ENCODE results near the gene AKAP13. TPM values are rescaled to one million over a fixed set of nuclear protein-coding genes. Genes with fewer than 3 reads are reported as not detected.

Gene AKAP13
- polyA plus RNA-seq, 4 donors: 39.4 to 71.6 (median 58.5) TPM

DNA sequence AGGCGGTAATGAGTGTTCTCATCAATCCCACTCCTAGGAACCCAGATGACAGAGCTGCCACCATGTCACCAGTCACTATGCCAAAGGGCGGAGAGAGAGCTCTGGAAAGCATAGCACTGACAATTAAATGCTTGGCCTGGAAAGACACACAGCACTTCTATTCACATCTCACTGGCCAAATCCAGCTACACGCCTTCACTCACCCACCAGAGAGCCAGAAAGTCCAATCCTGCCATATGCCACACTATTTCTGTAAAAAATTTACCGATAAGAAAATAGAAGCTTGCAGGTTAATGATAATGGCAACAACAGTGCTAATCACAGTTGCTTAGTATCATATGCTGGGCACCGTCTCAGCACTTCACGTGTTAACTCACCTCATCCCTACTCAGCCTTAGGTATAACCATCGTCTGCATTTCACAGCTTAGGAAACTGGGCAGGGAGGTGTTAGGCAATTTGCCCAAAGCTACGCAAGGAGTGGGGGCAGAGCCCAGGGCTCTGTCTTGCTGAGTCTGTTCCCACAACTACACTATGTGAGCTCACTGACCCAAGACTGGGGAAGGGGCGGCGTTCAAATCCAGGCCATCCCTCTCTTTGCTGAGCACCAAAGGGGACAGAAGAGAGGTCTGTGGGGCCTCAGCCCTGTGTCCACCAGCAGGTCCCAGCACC, 397.8 kb downstream of the AKAP13 start:
- peaks cover 0 to 9% (median 0%) of the 10 kb centered on the region in 3 donors for H3K36me3 ChIP-seq (ENCODE audit: control insufficient read depth in 3 of 3, insufficient read depth in 2 of 3, low read depth in 1 of 3, low read length in 3 of 3)
- H3K27ac ChIP-seq (ENCODE audit: low read depth in 1 of 3, low read length in 2 of 3): no peak overlapping the region
- FAIRE-seq: no peak
- H3K9me3 ChIP-seq (ENCODE audit: control insufficient read depth in 2 of 2, insufficient read depth in 1 of 2, low read depth in 1 of 2, low read length in 1 of 2): no peaks in the 10 kb centered on the region
- 81 to 84% (median 84%) methylated on average over 10 of the region's 10 CpGs for WGBS, 3 donors
- no peaks in the 10 kb centered on the region for H3K27me3 ChIP-seq (ENCODE audit: control insufficient read depth in 3 of 3, insufficient read depth in 3 of 3, low read length in 3 of 3)
- no peak for DNase-seq
- no peaks in the 10 kb centered on the region for H3K4me1 ChIP-seq (ENCODE audit: control insufficient read depth in 3 of 3, insufficient read depth in 2 of 3, low read depth in 1 of 3, low read length in 2 of 3)
- H3K4me3 ChIP-seq (ENCODE audit: low read depth in 1 of 3, low read length in 3 of 3): no peak overlapping the region

DNA sequence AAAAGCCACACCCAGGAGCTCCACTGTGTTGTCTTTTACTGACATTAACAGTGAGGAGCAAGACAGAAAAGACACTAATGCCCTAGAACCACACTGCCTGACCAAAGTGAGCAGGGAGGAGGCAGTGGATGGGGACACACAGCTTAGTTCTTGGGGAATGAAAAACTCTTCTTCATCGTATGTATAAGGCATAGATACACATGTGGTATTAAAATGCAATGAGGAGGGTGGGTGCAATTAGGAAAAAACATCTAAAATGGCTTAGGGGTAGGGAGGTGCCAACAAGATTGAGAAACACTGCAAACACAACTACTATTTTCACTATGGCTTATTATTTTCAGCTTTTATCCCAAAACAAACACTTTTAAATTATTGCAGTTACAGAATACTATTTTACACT, 398.8 kb downstream of the AKAP13 start:
- 96 to 97% (median 96%) methylated on average over 1 of the region's 1 CpG for WGBS, 3 donors

GRCh38 chr15:85780225-85780985, 400.0 kb downstream of the AKAP13 start:
- Histone ChIP-seq H3K9me3 (ENCODE audit: control insufficient read depth in 2 of 2, insufficient read depth in 1 of 2, low read depth in 1 of 2, low read length in 1 of 2) (no peaks in the 10 kb centered on the region), H3K4me3 (ENCODE audit: low read depth in 1 of 3, low read length in 3 of 3) (no peak overlapping the region), H3K27me3 (ENCODE audit: control insufficient read depth in 3 of 3, insufficient read depth in 3 of 3, low read length in 3 of 3) (no peaks in the 10 kb centered on the region), H3K4me1 (ENCODE audit: control insufficient read depth in 3 of 3, insufficient read depth in 2 of 3, low read depth in 1 of 3, low read length in 2 of 3) (peaks cover 0 to 1% (median 1%) of the 10 kb centered on the region in 3 donors), H3K36me3 (ENCODE audit: control insufficient read depth in 3 of 3, insufficient read depth in 2 of 3, low read depth in 1 of 3, low read length in 3 of 3) (peaks cover 0 to 9% (median 0%) of the 10 kb centered on the region in 3 donors), H3K27ac (ENCODE audit: low read depth in 1 of 3, low read length in 2 of 3) (no peak overlapping the region)
- WGBS, 3 donors: 88 to 91% (median 91%) methylated on average over 8 of the region's 8 CpGs
- DNase-seq (no peak), FAIRE-seq (no peak)

More for the DNA sequence above, 398.8 kb downstream of the AKAP13 start:
- FAIRE-seq (no peak), DNase-seq (no peak)
- no peak overlapping the region for H3K4me3 ChIP-seq (ENCODE audit: low read depth in 1 of 3, low read length in 3 of 3)
- no peaks in the 10 kb centered on the region for H3K27me3 ChIP-seq (ENCODE audit: control insufficient read depth in 3 of 3, insufficient read depth in 3 of 3, low read length in 3 of 3)
- H3K4me1 ChIP-seq (ENCODE audit: control insufficient read depth in 3 of 3, insufficient read depth in 2 of 3, low read depth in 1 of 3, low read length in 2 of 3): no peaks in the 10 kb centered on the region
- no peaks in the 10 kb centered on the region for H3K9me3 ChIP-seq (ENCODE audit: control insufficient read depth in 2 of 2, insufficient read depth in 1 of 2, low read depth in 1 of 2, low read length in 1 of 2)
- H3K27ac ChIP-seq (ENCODE audit: low read depth in 1 of 3, low read length in 2 of 3): no peak overlapping the region
- H3K36me3 ChIP-seq (ENCODE audit: control insufficient read depth in 3 of 3, insufficient read depth in 2 of 3, low read depth in 1 of 3, low read length in 3 of 3): peaks cover 0 to 9% (median 0%) of the 10 kb centered on the region in 3 donors

GRCh38 chr15:85781099-85781498, 400.7 kb downstream of the AKAP13 start:
- WGBS, 3 donors: 66 to 82% (median 67%) methylated on average over 7 of the region's 7 CpGs
- no peaks in the 10 kb centered on the region for H3K9me3 ChIP-seq (ENCODE audit: control insufficient read depth in 2 of 2, insufficient read depth in 1 of 2, low read depth in 1 of 2, low read length in 1 of 2)
- H3K4me3 ChIP-seq (ENCODE audit: low read depth in 1 of 3, low read length in 3 of 3): no peak overlapping the region
- H3K4me1 ChIP-seq (ENCODE audit: control insufficient read depth in 3 of 3, insufficient read depth in 2 of 3, low read depth in 1 of 3, low read length in 2 of 3): peaks cover 3 to 8% (median 6%) of the 10 kb centered on the region in 3 donors
- H3K27me3 ChIP-seq (ENCODE audit: control insufficient read depth in 3 of 3, insufficient read depth in 3 of 3, low read length in 3 of 3): no peaks in the 10 kb centered on the region
- peaks cover 0 to 9% (median 0%) of the 10 kb centered on the region in 3 donors for H3K36me3 ChIP-seq (ENCODE audit: control insufficient read depth in 3 of 3, insufficient read depth in 2 of 3, low read depth in 1 of 3, low read length in 3 of 3)
- no peak for DNase-seq
- no peak for FAIRE-seq
- H3K27ac ChIP-seq (ENCODE audit: low read depth in 1 of 3, low read length in 2 of 3): no peak overlapping the region

- no peak for DNase-seq
- H3K36me3 ChIP-seq (ENCODE audit: control insufficient read depth in 3 of 3, insufficient read depth in 2 of 3, low read depth in 1 of 3, low read length in 3 of 3): peaks cover 0 to 9% (median 0%) of the 10 kb centered on the region in 3 donors
- FAIRE-seq: no peak
- H3K4me3 ChIP-seq (ENCODE audit: low read depth in 1 of 3, low read length in 3 of 3): no peak overlapping the region
- no peaks in the 10 kb centered on the region for H3K27me3 ChIP-seq (ENCODE audit: control insufficient read depth in 3 of 3, insufficient read depth in 3 of 3, low read length in 3 of 3)
- no peaks in the 10 kb centered on the region for H3K9me3 ChIP-seq (ENCODE audit: control insufficient read depth in 2 of 2, insufficient read depth in 1 of 2, low read depth in 1 of 2, low read length in 1 of 2)
- H3K4me1 ChIP-seq (ENCODE audit: control insufficient read depth in 3 of 3, insufficient read depth in 2 of 3, low read depth in 1 of 3, low read length in 2 of 3): peaks cover 9 to 15% (median 14%) of the 10 kb centered on the region in 3 donors
- no peak overlapping the region for H3K27ac ChIP-seq (ENCODE audit: low read depth in 1 of 3, low read length in 2 of 3)
- 88 to 93% (median 92%) methylated on average over 6 of the region's 6 CpGs for WGBS, 3 donors
These were observed 401.7 kb downstream of the AKAP13 start for GRCh38 chr15:85782064-85782463.

DNA sequence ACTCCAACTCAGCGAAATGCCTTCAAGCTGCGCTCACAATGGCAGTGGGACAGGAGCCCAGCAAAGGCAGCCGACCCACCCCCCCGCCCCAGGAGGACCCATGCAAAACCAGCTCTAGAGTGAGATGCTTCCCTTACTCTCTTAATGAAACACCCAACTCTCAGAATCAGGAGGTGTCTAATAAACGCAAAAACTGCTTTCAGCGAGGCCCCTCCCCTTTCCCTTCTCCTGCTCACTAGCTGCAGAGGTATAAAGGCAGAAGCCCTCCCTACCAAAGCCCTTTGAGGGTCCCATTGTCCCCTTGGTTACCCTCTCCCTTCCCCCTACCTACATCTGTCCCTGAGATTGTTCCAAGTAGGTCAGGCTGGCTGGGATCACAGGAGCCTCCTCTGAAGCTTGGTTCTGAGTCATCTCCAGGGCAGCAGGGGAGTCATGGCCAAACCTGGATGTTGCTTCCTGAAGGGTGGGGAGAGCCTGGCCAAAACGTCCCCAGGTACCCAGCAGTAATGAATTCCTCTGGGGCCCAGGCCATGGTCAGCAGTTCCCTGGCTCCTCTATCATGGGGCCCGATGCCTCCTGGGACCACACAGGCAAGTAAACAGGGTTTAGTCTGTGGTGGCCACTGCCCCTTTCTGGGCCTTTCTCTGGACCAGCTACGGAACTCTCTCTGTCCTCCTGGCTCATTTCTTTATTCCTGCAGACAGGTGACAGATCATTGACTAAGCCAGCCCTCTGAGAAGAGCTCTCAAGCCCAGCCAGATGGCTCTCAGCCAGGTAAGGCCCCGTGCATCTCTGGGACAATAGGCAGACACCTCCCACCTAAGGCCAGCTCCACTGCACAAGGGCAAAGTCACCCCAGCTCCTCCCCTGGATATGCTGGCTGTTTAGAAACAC, 405.7 kb downstream of the AKAP13 start:
- FAIRE-seq (no peak), DNase-seq (peak; percentile 77 to 88)
- H3K4me3 ChIP-seq (ENCODE audit: low read depth in 1 of 3, low read length in 3 of 3): no peak overlapping the region
- no peaks in the 10 kb centered on the region for H3K27me3 ChIP-seq (ENCODE audit: control insufficient read depth in 3 of 3, insufficient read depth in 3 of 3, low read length in 3 of 3)
- peaks cover 0 to 4% (median 0%) of the 10 kb centered on the region in 3 donors for H3K36me3 ChIP-seq (ENCODE audit: control insufficient read depth in 3 of 3, insufficient read depth in 2 of 3, low read depth in 1 of 3, low read length in 3 of 3)
- no peaks in the 10 kb centered on the region for H3K9me3 ChIP-seq (ENCODE audit: control insufficient read depth in 2 of 2, insufficient read depth in 1 of 2, low read depth in 1 of 2, low read length in 1 of 2)
- H3K27ac ChIP-seq (ENCODE audit: low read depth in 1 of 3, low read length in 2 of 3): peak overlapping the region; percentile 15 to 65 (median 57)
- H3K4me1 ChIP-seq (ENCODE audit: control insufficient read depth in 3 of 3, insufficient read depth in 2 of 3, low read depth in 1 of 3, low read length in 2 of 3): peaks cover 9 to 18% (median 14%) of the 10 kb centered on the region in 3 donors
- WGBS, 3 donors: 34 to 53% (median 44%) methylated on average over 10 of the region's 10 CpGs

DNA sequence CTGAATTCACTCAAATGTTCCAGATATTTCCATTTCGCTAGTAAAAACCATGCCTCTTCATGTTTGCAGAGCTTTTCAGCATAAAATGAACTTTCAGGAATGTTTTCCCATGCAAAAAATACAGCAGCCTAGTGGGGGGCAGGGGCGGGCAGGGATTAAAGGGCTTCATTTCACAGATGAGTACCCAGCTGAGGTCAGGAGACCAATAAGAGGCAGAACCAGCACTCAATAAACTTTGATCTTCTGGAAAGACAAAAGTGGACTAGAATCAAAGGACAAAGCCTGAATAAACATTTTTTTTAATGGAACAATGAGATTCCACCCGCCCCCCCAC, 406.3 kb downstream of the AKAP13 start:
- H3K4me3 ChIP-seq (ENCODE audit: low read depth in 1 of 3, low read length in 3 of 3): no peak overlapping the region
- peaks cover 9 to 18% (median 14%) of the 10 kb centered on the region in 3 donors for H3K4me1 ChIP-seq (ENCODE audit: control insufficient read depth in 3 of 3, insufficient read depth in 2 of 3, low read depth in 1 of 3, low read length in 2 of 3)
- H3K27ac ChIP-seq (ENCODE audit: low read depth in 1 of 3, low read length in 2 of 3): peak overlapping the region; percentile 15 to 65 (median 57)
- WGBS, 3 donors: 43 to 75% (median 57%) methylated on average over 3 of the region's 3 CpGs
- peaks cover 0 to 3% (median 0%) of the 10 kb centered on the region in 3 donors for H3K36me3 ChIP-seq (ENCODE audit: control insufficient read depth in 3 of 3, insufficient read depth in 2 of 3, low read depth in 1 of 3, low read length in 3 of 3)
- no peaks in the 10 kb centered on the region for H3K27me3 ChIP-seq (ENCODE audit: control insufficient read depth in 3 of 3, insufficient read depth in 3 of 3, low read length in 3 of 3)
- FAIRE-seq (no peak), DNase-seq (no peak)
- H3K9me3 ChIP-seq (ENCODE audit: control insufficient read depth in 2 of 2, insufficient read depth in 1 of 2, low read depth in 1 of 2, low read length in 1 of 2): no peaks in the 10 kb centered on the region
